ENCODE results near the gene VSTM4.

The VSTM4 gene

GRCh38 chr10:49086889-49087288 is 28.4 kb downstream of the VSTM4 start:
- no peak for FAIRE-seq
- DNase-seq (ENCODE audit: insufficient read length, low spot score), result no peak
- no peak for TF ChIP-seq POLR2A (IDR thresholded peaks at IDR 0.05; ENCODE audit: low read depth, low read length)

- FAIRE-seq (no peak), DNase-seq (ENCODE audit: insufficient read length, low spot score) (no peak)
- TF ChIP-seq POLR2A (IDR thresholded peaks at IDR 0.05; ENCODE audit: low read depth, low read length), result no peak
Observed at GRCh38 chr10:49083261-49083660, 32.1 kb downstream of the VSTM4 start.

- no peak for DNase-seq (ENCODE audit: insufficient read length, low spot score)
- FAIRE-seq, result no peak
Observed at GRCh38 chr10:49082766-49083165, 32.6 kb downstream of the VSTM4 start.

GRCh38 chr10:49081547-49082275 is 33.6 kb downstream of the VSTM4 start:
- TF ChIP-seq POLR2A (IDR thresholded peaks at IDR 0.05; ENCODE audit: low read depth, low read length), result no peak
- no peak for DNase-seq (ENCODE audit: insufficient read length, low spot score)
- FAIRE-seq, result no peak

More at GRCh38 chr10:49082766-49083165, 32.6 kb downstream of the VSTM4 start:
- no peak for TF ChIP-seq POLR2A (IDR thresholded peaks at IDR 0.05; ENCODE audit: low read depth, low read length)

- no peak for TF ChIP-seq POLR2A (IDR thresholded peaks at IDR 0.05; ENCODE audit: low read depth, low read length)
- DNase-seq (ENCODE audit: insufficient read length, low spot score) (no peak), FAIRE-seq (no peak)
Observed at GRCh38 chr10:49080965-49081364, 34.4 kb downstream of the VSTM4 start.

- DNase-seq (ENCODE audit: insufficient read length, low spot score) (no peak), FAIRE-seq (no peak)
Observed at GRCh38 chr10:49080071-49080470, 35.3 kb downstream of the VSTM4 start.

GRCh38 chr10:49079499-49079898 is 35.8 kb downstream of the VSTM4 start:
- no peak for FAIRE-seq
- no peak for DNase-seq (ENCODE audit: insufficient read length, low spot score)
- TF ChIP-seq POLR2A (IDR thresholded peaks at IDR 0.05; ENCODE audit: low read depth, low read length), result no peak

More at GRCh38 chr10:49080071-49080470, 35.3 kb downstream of the VSTM4 start:
- no peak for TF ChIP-seq POLR2A (IDR thresholded peaks at IDR 0.05; ENCODE audit: low read depth, low read length)

- no peak for TF ChIP-seq POLR2A (IDR thresholded peaks at IDR 0.05; ENCODE audit: low read depth, low read length)
- no peak for FAIRE-seq
Observed at GRCh38 chr10:49079072-49079471, 36.2 kb downstream of the VSTM4 start.

GRCh38 chr10:49078433-49078832 is 36.9 kb downstream of the VSTM4 start:
- FAIRE-seq, result no peak
- TF ChIP-seq POLR2A (IDR thresholded peaks at IDR 0.05; ENCODE audit: low read depth, low read length), result no peak
- DNase-seq (ENCODE audit: insufficient read length, low spot score), result no peak

More at GRCh38 chr10:49079072-49079471, 36.2 kb downstream of the VSTM4 start:
- no peak for DNase-seq (ENCODE audit: insufficient read length, low spot score)

- no peak for TF ChIP-seq POLR2A (IDR thresholded peaks at IDR 0.05; ENCODE audit: low read depth, low read length)
- FAIRE-seq (no peak), DNase-seq (ENCODE audit: insufficient read length, low spot score) (no peak)
Observed at GRCh38 chr10:49076741-49077521, 38.4 kb downstream of the VSTM4 start.

GRCh38 chr10:49076319-49076718 is 39.0 kb downstream of the VSTM4 start:
- DNase-seq (ENCODE audit: insufficient read length, low spot score) (no peak), FAIRE-seq (no peak)
- TF ChIP-seq POLR2A (IDR thresholded peaks at IDR 0.05; ENCODE audit: low read depth, low read length), result no peak

- no peak for DNase-seq (ENCODE audit: insufficient read length, low spot score)
- no peak for TF ChIP-seq POLR2A (IDR thresholded peaks at IDR 0.05; ENCODE audit: low read depth, low read length)
- FAIRE-seq, result no peak
Observed at GRCh38 chr10:49075743-49076142, 39.6 kb downstream of the VSTM4 start.

- TF ChIP-seq POLR2A (IDR thresholded peaks at IDR 0.05; ENCODE audit: low read depth, low read length), result no peak
- DNase-seq (ENCODE audit: insufficient read length, low spot score) (no peak), FAIRE-seq (no peak)
Observed at GRCh38 chr10:49074836-49075682, 40.3 kb downstream of the VSTM4 start.

Measured in H54 (cell line).